Nephron progenitor cell (in vitro differentiated cells): Measurements from ENCODE around the gene FSTL4.

Source experiments
- DNase-seq: peaks from one replicate; pipeline ENCODE4 v3.0.0; 2021
- H3K27ac Mint-ChIP-seq: 2 replicates; pipeline ENCODE4 v1.8.0; 2021; ENCODE audit warnings: mild to moderate bottlenecking, moderate library complexity, mixed read lengths
- H3K27me3 Mint-ChIP-seq: 2 replicates; pipeline ENCODE4 v1.8.0; 2021; ENCODE audit warnings: mild to moderate bottlenecking, low read depth, mixed read lengths; ENCODE audit not compliant: poor library complexity
- H3K36me3 Mint-ChIP-seq: 2 replicates; pipeline ENCODE4 v1.8.0; 2021; ENCODE audit warnings: low read depth, mixed read lengths
- H3K4me1 Mint-ChIP-seq: 2 replicates; pipeline ENCODE4 v1.8.0; 2021; ENCODE audit warnings: mixed read lengths
- H3K4me3 Mint-ChIP-seq: 2 replicates; pipeline ENCODE4 v1.8.0; 2021; ENCODE audit warnings: mild to moderate bottlenecking, moderate library complexity, mixed read lengths
- H3K9me3 Mint-ChIP-seq: 2 replicates; pipeline ENCODE4 v1.8.0; 2021; ENCODE audit warnings: mild to moderate bottlenecking, moderate library complexity, mixed read lengths
- CTCF ChIP-seq: fragments of 200-600 bp; sonication (generic); IDR thresholded peaks from 2 replicates; pipeline ENCODE4 v1.5.0; 2021; ENCODE audit warnings: antibody characterized with exemption

The FSTL4 gene

GRCh38 chr5:133468596-133468995 lies 143.7 kb downstream of the FSTL4 start:
- no peak overlapping the region for H3K4me3 Mint-ChIP-seq
- no peaks in the 10 kb centered on the region for H3K9me3 Mint-ChIP-seq
- DNase-seq: no peak
- H3K27ac Mint-ChIP-seq: no peak overlapping the region
- H3K36me3 Mint-ChIP-seq: no peaks in the 10 kb centered on the region
- H3K4me1 Mint-ChIP-seq: peaks cover 22% of the 10 kb centered on the region
- no peak for TF ChIP-seq CTCF
- peaks cover 31% of the 10 kb centered on the region for H3K27me3 Mint-ChIP-seq

GRCh38 chr5:133467826-133468463 lies 144.4 kb downstream of the FSTL4 start:
- Mint-ChIP-seq H3K36me3 (no peaks in the 10 kb centered on the region), H3K27me3 (peaks cover 26% of the 10 kb centered on the region), H3K9me3 (no peaks in the 10 kb centered on the region), H3K4me3 (no peak overlapping the region), H3K27ac (no peak overlapping the region), H3K4me1 (peaks cover 16% of the 10 kb centered on the region)
- no peak for TF ChIP-seq CTCF
- DNase-seq: peak; percentile 21

- no peaks in the 10 kb centered on the region for H3K36me3 Mint-ChIP-seq
- H3K27ac Mint-ChIP-seq: no peak overlapping the region
- H3K27me3 Mint-ChIP-seq: peaks cover 27% of the 10 kb centered on the region
These were observed 145.0 kb downstream of the FSTL4 start for GRCh38 chr5:133467335-133467779.

GRCh38 chr5:133466556-133467334 lies 145.6 kb downstream of the FSTL4 start:
- Mint-ChIP-seq H3K27me3 (peaks cover 32% of the 10 kb centered on the region), H3K9me3 (no peaks in the 10 kb centered on the region), H3K36me3 (no peaks in the 10 kb centered on the region), H3K4me3 (no peak overlapping the region), H3K27ac (no peak overlapping the region), H3K4me1 (peaks cover 14% of the 10 kb centered on the region)
- no peak for TF ChIP-seq CTCF
- DNase-seq: no peak

More at GRCh38 chr5:133467335-133467779, 145.0 kb downstream of the FSTL4 start:
- peak; percentile 38 for DNase-seq
- Mint-ChIP-seq H3K9me3 (no peaks in the 10 kb centered on the region), H3K4me1 (peaks cover 14% of the 10 kb centered on the region), H3K4me3 (no peak overlapping the region)
- no peak for TF ChIP-seq CTCF

GRCh38 chr5:133464013-133464412 lies 148.3 kb downstream of the FSTL4 start:
- no peak for DNase-seq
- Mint-ChIP-seq H3K4me3 (no peak overlapping the region), H3K4me1 (peaks cover 27% of the 10 kb centered on the region), H3K27me3 (peaks cover 29% of the 10 kb centered on the region), H3K27ac (no peak overlapping the region), H3K36me3 (no peaks in the 10 kb centered on the region), H3K9me3 (no peaks in the 10 kb centered on the region)
- TF ChIP-seq CTCF: no peak
